K562 (cell line): ENCODE measurements around the gene ICAM1. TPM values are rescaled to one million over a fixed set of nuclear protein-coding genes. Genes with fewer than 3 reads are reported as not detected.

ENCODE experiments used
- CBFA2T3 ChIP-seq: fragments of 450-650 bp; IDR thresholded peaks from 2 replicates; pipeline ENCODE4 v1.6.1; 2017
- DNMT1 ChIP-seq: fragments of 450-650 bp; IDR thresholded peaks from 2 replicates; pipeline ENCODE4 v1.6.1; 2016; ENCODE audit warnings: antibody characterized with exemption, mild to moderate bottlenecking
- ELF1 ChIP-seq: fragments of 200-800 bp; sonication (Bioruptor generic); IDR thresholded peaks from 2 replicates; pipeline ENCODE4 v1.6.1; 2016; ENCODE audit warnings: missing genetic modification characterization, missing compliant biosample characterization
- MCM2 ChIP-seq: fragments of 450-650 bp; IDR thresholded peaks from 2 replicates; pipeline ENCODE4 v1.6.1; 2017; ENCODE audit warnings: low read depth, mild to moderate bottlenecking
- MEIS2 ChIP-seq: fragments of 450-650 bp; IDR thresholded peaks from 2 replicates; pipeline ENCODE4 v1.6.1; 2014; ENCODE audit warnings: mild to moderate bottlenecking; ENCODE audit not compliant: partially characterized antibody
- NEUROD1 ChIP-seq: fragments of 150-350 bp; IDR thresholded peaks from 2 replicates; pipeline ENCODE4 v1.6.1; 2014; ENCODE audit warnings: borderline replicate concordance, low read length, low read depth; ENCODE audit not compliant: partially characterized antibody
- NFIC ChIP-seq: fragments of 450-650 bp; IDR thresholded peaks from 2 replicates; pipeline ENCODE4 v1.6.1; 2017; ENCODE audit warnings: mild to moderate bottlenecking, inconsistent platforms
- NKRF ChIP-seq: fragments of 450-650 bp; IDR thresholded peaks from 2 replicates; pipeline ENCODE4 v1.6.1; 2016; ENCODE audit warnings: borderline replicate concordance
- NRF1 ChIP-seq, 2 experiments: fragments of 450-650 bp; IDR thresholded peaks in 1 of 2; conservative IDR thresholded peaks in 1 of 2; 2 replicates each; pipeline ENCODE4 v1.6.1; 2014; ENCODE audit warnings: mild to moderate bottlenecking in 2 of 2
- PYGO2 ChIP-seq: fragments of 450-650 bp; IDR thresholded peaks from 2 replicates; pipeline ENCODE4 v1.6.1; 2016; ENCODE audit warnings: mild to moderate bottlenecking, missing genetic modification characterization, moderate library complexity, missing compliant biosample characterization
- RBM39 ChIP-seq: fragments of 200-400 bp; formaldehyde crosslinking; optimal IDR thresholded peaks from 2 replicates; pipeline ENCODE3; 2018; ENCODE audit warnings: low read depth, low read length
- XRCC5 ChIP-seq: fragments of 200-400 bp; formaldehyde crosslinking; IDR thresholded peaks from 2 replicates; pipeline ENCODE4 v1.6.1; 2017; ENCODE audit warnings: low read depth, mild to moderate bottlenecking, low read length
- ZNF586 ChIP-seq: fragments of 450-650 bp; formaldehyde crosslinking; conservative IDR thresholded peaks from 2 replicates; pipeline ENCODE4 v1.4.0; 2020; ENCODE audit warnings: mild to moderate bottlenecking, moderate library complexity
- polyA plus RNA-seq, 8 experiments: library from polyadenylated mRNA; depleted of rRNA in 4 of 8; stranded (reverse) in 5 of 8; unstranded in 3 of 8; fragments of >200 nt; fragmentation: Nextera tagmentation in 2 of 8; fragmentation: Illumina TruSeq in 1 of 8; extraction: Ambion mirVana in 2 of 8; extraction: Trizol in 1 of 8; gene quantifications; 2 replicates each; pipeline versions ENCODE4 v1.2.1 to v1.2.3, GENCODE V29; 2011 to 2014; ENCODE audit warnings: inconsistent platforms in 1 of 8, missing spikeins in 1 of 8
- total RNA-seq, 7 experiments: library from RNA; depleted of rRNA in 6 of 7; stranded (reverse); fragments of >200 nt in 6 of 7; fragmentation: Illumina TruSeq in 2 of 7; extraction: Trizol in 2 of 7; gene quantifications; 2 replicates each; pipeline versions ENCODE4 v1.2.1 to v1.2.3, GENCODE V29; 2011 to 2021; ENCODE audit warnings: low replicate concordance in 1 of 7
- TF ChIP-seq, protein P1 (sequence below): sonication (generic); formaldehyde crosslinking; IDR thresholded peaks from 2 replicates; pipeline ENCODE4 v1.8.0; 2023; ENCODE audit warnings: mild to moderate bottlenecking, missing genetic modification reagents
- TF ChIP-seq, protein P2 (sequence below), 2 experiments: fragments of 450-650 bp; conservative IDR thresholded peaks; 2 replicates each; pipeline ENCODE4 v1.6.1; 2017; ENCODE audit warnings: mild to moderate bottlenecking in 2 of 2, moderate library complexity in 2 of 2
- TF ChIP-seq, protein P3 (sequence below): fragments of 250-450 bp; sonication (Bioruptor Pico); IDR thresholded peaks from 2 replicates; pipeline ENCODE4 v1.5.0; 2021; ENCODE audit warnings: mild to moderate bottlenecking, moderate library complexity

The ICAM1 gene
- total and polyA plus RNA-seq, 9 of the 15 experiments (the other 6 are each of a cell fraction or from before 2014, with no cell fraction given): 2.3 to 24.4 (median 13.4) TPM

DNA sequence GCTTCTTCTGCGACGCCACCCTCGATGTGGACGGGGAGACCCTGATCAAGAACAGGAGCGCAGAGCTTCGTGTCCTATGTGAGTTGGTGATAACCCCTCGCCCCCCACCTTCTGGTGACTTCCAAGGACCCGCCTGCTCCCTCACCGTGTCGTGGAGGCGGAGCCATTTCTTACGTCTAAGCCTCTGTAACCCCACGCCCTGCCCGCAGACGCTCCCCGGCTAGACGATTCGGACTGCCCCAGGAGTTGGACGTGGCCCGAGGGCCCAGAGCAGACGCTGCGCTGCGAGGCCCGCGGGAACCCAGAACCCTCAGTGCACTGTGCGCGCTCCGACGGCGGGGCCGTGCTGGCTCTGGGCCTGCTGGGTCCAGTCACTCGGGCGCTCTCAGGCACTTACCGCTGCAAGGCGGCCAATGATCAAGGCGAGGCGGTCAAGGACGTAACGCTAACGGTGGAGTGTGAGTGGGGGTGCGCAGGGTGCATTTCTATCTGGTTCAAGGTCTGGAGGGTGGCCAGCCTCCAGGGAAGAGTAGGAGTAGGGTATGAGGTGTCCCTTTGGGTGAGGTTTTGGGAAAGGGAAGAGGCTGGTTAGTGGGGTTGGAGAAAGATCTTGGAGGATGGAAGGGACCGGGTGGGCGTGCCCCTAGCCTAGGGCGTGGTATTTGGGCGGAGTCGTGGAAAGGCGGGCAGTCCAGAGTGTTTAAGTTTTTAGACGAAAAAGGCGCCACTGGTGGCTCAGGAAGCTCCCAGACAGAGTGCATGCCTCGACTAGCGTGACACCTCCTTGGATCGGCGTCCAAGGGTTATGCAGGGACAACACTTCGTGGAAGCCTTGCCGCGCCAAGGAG is 22.1 kb downstream of the ICAM1 start (continued):
- TF ChIP-seq, protein P1, sequence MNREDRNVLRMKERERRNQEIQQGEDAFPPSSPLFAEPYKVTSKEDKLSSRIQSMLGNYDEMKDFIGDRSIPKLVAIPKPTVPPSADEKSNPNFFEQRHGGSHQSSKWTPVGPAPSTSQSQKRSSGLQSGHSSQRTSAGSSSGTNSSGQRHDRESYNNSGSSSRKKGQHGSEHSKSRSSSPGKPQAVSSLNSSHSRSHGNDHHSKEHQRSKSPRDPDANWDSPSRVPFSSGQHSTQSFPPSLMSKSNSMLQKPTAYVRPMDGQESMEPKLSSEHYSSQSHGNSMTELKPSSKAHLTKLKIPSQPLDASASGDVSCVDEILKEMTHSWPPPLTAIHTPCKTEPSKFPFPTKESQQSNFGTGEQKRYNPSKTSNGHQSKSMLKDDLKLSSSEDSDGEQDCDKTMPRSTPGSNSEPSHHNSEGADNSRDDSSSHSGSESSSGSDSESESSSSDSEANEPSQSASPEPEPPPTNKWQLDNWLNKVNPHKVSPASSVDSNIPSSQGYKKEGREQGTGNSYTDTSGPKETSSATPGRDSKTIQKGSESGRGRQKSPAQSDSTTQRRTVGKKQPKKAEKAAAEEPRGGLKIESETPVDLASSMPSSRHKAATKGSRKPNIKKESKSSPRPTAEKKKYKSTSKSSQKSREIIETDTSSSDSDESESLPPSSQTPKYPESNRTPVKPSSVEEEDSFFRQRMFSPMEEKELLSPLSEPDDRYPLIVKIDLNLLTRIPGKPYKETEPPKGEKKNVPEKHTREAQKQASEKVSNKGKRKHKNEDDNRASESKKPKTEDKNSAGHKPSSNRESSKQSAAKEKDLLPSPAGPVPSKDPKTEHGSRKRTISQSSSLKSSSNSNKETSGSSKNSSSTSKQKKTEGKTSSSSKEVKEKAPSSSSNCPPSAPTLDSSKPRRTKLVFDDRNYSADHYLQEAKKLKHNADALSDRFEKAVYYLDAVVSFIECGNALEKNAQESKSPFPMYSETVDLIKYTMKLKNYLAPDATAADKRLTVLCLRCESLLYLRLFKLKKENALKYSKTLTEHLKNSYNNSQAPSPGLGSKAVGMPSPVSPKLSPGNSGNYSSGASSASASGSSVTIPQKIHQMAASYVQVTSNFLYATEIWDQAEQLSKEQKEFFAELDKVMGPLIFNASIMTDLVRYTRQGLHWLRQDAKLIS (CRISPR knock-in tag): no peak
- peak; percentile 24; the same call in 1 of the 2 replicates for TF ChIP-seq NKRF
- peak; percentile 64 for TF ChIP-seq NFIC
- no peak for TF ChIP-seq CBFA2T3
- no peak for TF ChIP-seq MEIS2
- no peak for TF ChIP-seq ZNF586 (CRISPR knock-in tag)
- TF ChIP-seq MCM2: no peak
- peak; percentile 45 to 70 for TF ChIP-seq NRF1 (conservative IDR thresholded peaks at IDR 0.05 in 1 of 2, IDR thresholded peaks at IDR 0.05 in 1 of 2)
- no peak for TF ChIP-seq ELF1 (tag)
- no peak for TF ChIP-seq DNMT1
- no peak for TF ChIP-seq RBM39
- no peak for TF ChIP-seq XRCC5
- TF ChIP-seq PYGO2: no peak
- TF ChIP-seq NEUROD1: no peak
- TF ChIP-seq, protein P2, sequence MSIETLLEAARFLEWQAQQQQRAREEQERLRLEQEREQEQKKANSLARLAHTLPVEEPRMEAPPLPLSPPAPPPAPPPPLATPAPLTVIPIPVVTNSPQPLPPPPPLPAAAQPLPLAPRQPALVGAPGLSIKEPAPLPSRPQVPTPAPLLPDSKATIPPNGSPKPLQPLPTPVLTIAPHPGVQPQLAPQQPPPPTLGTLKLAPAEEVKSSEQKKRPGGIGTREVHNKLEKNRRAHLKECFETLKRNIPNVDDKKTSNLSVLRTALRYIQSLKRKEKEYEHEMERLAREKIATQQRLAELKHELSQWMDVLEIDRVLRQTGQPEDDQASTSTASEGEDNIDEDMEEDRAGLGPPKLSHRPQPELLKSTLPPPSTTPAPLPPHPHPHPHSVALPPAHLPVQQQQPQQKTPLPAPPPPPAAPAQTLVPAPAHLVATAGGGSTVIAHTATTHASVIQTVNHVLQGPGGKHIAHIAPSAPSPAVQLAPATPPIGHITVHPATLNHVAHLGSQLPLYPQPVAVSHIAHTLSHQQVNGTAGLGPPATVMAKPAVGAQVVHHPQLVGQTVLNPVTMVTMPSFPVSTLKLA (conservative IDR thresholded peaks at IDR 0.05): peak in 1 of 2 experiments; percentile 22; a peak in 2 of 4 replicates
- TF ChIP-seq, protein P3, sequence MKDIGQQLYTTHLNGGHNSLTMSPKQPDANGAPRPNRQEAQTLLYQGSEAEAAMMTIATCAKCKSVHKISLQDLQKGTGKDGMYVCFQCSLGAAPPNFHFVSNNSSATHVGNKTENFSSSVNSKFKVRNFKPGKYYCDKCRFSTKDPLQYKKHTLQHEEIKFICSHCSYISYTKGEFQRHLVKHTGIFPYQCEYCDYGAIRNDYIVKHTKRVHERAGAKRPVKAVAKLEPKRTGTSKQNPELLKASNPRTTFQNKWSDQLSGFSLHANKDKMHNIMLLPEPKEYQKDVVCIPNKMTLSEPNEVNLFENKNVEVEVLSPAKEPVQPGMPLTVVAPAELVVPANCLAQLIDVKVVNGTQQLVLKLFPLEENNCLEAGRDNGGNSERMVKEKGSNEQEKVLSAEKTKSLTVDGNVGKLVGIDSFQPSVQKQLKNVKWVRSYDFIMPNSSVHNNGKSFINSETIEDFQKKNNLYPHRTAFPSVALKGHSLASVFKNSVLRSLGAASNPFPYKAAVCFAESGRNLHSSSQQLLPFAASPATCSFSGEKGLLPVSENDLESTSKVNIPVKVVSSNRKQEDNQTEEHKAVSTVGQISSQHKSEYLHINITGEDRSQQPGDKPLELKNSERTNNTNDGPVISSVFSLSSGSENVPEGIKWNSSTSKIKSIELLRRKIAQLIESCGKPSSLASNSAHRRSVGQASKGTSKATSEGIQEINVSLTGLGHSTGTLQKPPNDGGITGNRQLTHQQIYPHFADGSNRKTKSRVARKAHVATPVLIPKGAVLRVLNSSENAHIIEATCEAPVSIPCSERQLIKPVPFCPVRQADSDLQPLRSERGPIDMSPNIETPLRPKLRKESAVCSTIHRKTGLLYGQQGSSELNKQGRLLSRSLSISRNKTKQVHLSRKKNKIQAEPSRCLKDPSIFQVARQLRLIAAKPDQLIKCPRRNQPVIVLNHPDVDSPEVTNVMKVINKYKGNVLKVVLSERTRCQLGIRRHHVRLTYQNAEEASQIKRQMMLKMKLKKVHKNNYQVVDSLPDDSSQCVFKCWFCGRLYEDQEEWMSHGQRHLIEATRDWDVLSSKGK (CRISPR knock-in tag): no peak
